K562 (cell line): ENCODE results near the gene NFE2. TPM values are rescaled to one million over a fixed set of nuclear protein-coding genes. Genes with fewer than 3 reads are reported as not detected.

Experiments used
- ATF1 ChIP-seq, 2 experiments: fragments of 450-650 bp in 1 of 2; IDR thresholded peaks; 2 replicates each; pipeline ENCODE4 v1.6.1; 2016; ENCODE audit warnings: missing compliant biosample characterization in 1 of 2, missing genetic modification characterization in 1 of 2
- BRD4 ChIP-seq: fragments of 200-600 bp; sonication (generic); IDR thresholded peaks from 2 replicates; pipeline ENCODE4 v1.6.1; 2017; ENCODE audit warnings: inconsistent platforms
- CREB3L1 ChIP-seq: fragments of 450-650 bp; IDR thresholded peaks from 2 replicates; pipeline ENCODE4 v1.6.1; 2014; ENCODE audit warnings: low read depth, mild to moderate bottlenecking, moderate library complexity, borderline replicate concordance
- FOXJ2 ChIP-seq: fragments of 200-800 bp; sonication (Bioruptor generic); IDR thresholded peaks from 2 replicates; pipeline ENCODE4 v1.6.1; 2016; ENCODE audit warnings: missing genetic modification characterization, missing compliant biosample characterization
- HMGN3 ChIP-seq: IDR thresholded peaks from 2 replicates; pipeline ENCODE4 v1.6.1; 2011; ENCODE audit warnings: borderline replicate concordance, low read depth, mild to moderate bottlenecking, mixed read lengths, low read length; ENCODE audit not compliant: insufficient read length; ENCODE audit errors: extremely low read depth
- NFIX ChIP-seq: fragments of 250-450 bp; sonication (Bioruptor Pico); IDR thresholded peaks from 2 replicates; pipeline ENCODE4 v1.4.0; 2020; ENCODE audit warnings: low read depth, mild to moderate bottlenecking, moderate library complexity
- NR4A1 ChIP-seq, 2 experiments: fragments of 250-450 bp in 1 of 2; fragments of 450-650 bp in 1 of 2; sonication (Bioruptor Pico) in 1 of 2; IDR thresholded peaks; 2 replicates each; pipeline versions ENCODE4 v1.4.0 to v1.6.1; 2016 to 2020; ENCODE audit warnings: mild to moderate bottlenecking in 2 of 2, missing compliant biosample characterization in 1 of 2, missing genetic modification characterization in 1 of 2, moderate library complexity in 1 of 2
- OTX1 ChIP-seq: fragments of 450-650 bp; formaldehyde crosslinking; IDR thresholded peaks from 2 replicates; pipeline ENCODE4 v1.4.0; 2022; ENCODE audit warnings: mild to moderate bottlenecking
- SMARCB1 ChIP-seq: IDR thresholded peaks from 2 replicates; pipeline ENCODE4 v1.6.1; 2011; ENCODE audit warnings: improper control_type of control experiment, low read depth; ENCODE audit not compliant: insufficient read length
- SRSF3 ChIP-seq: fragments of 200-400 bp; formaldehyde crosslinking; IDR thresholded peaks from 2 replicates; pipeline ENCODE4 v1.6.1; 2016; ENCODE audit warnings: mild to moderate bottlenecking, low read length, moderate library complexity; ENCODE audit not compliant: insufficient read depth
- TARDBP ChIP-seq: fragments of 450-650 bp; IDR thresholded peaks from 2 replicates; pipeline ENCODE4 v1.6.1; 2016
- TBP ChIP-seq: optimal IDR thresholded peaks from 2 replicates; pipeline ENCODE3; 2011; ENCODE audit warnings: low read depth, low read length, improper control_type of control experiment
- THRB ChIP-seq: fragments of 450-650 bp; formaldehyde crosslinking; conservative IDR thresholded peaks from 2 replicates; pipeline ENCODE4 v1.4.0; 2022; ENCODE audit warnings: mild to moderate bottlenecking, missing genetic modification characterization
- ZBTB1 ChIP-seq: sonication (generic); formaldehyde crosslinking; IDR thresholded peaks from 2 replicates; pipeline ENCODE4 v1.8.1; 2023; ENCODE audit warnings: missing genetic modification reagents, low read depth, mild to moderate bottlenecking, borderline replicate concordance
- ZEB2 ChIP-seq: fragments of 450-650 bp; IDR thresholded peaks from 2 replicates; pipeline ENCODE4 v1.6.1; 2016
- ZFX ChIP-seq: sonication (generic); formaldehyde crosslinking; IDR thresholded peaks from 2 replicates; pipeline ENCODE4 v1.8.0; 2022; ENCODE audit warnings: mild to moderate bottlenecking, missing genetic modification reagents, moderate library complexity
- ZNF140 ChIP-seq: fragments of 250-450 bp; sonication (Bioruptor Pico); IDR thresholded peaks from 2 replicates; pipeline ENCODE4 v1.8.0; 2021; ENCODE audit warnings: moderate library complexity, mild to moderate bottlenecking, inconsistent platforms
- ZNF174 ChIP-seq: fragments of 250-450 bp; sonication (Bioruptor Pico); IDR thresholded peaks from 2 replicates; pipeline ENCODE4 v1.4.0; 2020; ENCODE audit warnings: mild to moderate bottlenecking
- ZNF518B ChIP-seq: fragments of 250-450 bp; sonication (Bioruptor Pico); IDR thresholded peaks from 2 replicates; pipeline ENCODE4 v1.5.0; 2021; ENCODE audit warnings: mild to moderate bottlenecking, moderate library complexity
- polyA plus RNA-seq, 8 experiments: library from polyadenylated mRNA; depleted of rRNA in 4 of 8; stranded (reverse) in 5 of 8; unstranded in 3 of 8; fragments of >200 nt; fragmentation: Nextera tagmentation in 2 of 8; fragmentation: Illumina TruSeq in 1 of 8; extraction: Ambion mirVana in 2 of 8; extraction: Trizol in 1 of 8; gene quantifications; 2 replicates each; pipeline versions ENCODE4 v1.2.1 to v1.2.3, GENCODE V29; 2011 to 2014; ENCODE audit warnings: inconsistent platforms in 1 of 8, missing spikeins in 1 of 8
- total RNA-seq, 7 experiments: library from RNA; depleted of rRNA in 6 of 7; stranded (reverse); fragments of >200 nt in 6 of 7; fragmentation: Illumina TruSeq in 2 of 7; extraction: Trizol in 2 of 7; gene quantifications; 2 replicates each; pipeline versions ENCODE4 v1.2.1 to v1.2.3, GENCODE V29; 2011 to 2021; ENCODE audit warnings: low replicate concordance in 1 of 7

Gene NFE2
- total and polyA plus RNA-seq, 9 of the 15 experiments (the other 6 are each of a cell fraction or from before 2014, with no cell fraction given), result 12.3 to 282 (median 208) TPM

DNA sequence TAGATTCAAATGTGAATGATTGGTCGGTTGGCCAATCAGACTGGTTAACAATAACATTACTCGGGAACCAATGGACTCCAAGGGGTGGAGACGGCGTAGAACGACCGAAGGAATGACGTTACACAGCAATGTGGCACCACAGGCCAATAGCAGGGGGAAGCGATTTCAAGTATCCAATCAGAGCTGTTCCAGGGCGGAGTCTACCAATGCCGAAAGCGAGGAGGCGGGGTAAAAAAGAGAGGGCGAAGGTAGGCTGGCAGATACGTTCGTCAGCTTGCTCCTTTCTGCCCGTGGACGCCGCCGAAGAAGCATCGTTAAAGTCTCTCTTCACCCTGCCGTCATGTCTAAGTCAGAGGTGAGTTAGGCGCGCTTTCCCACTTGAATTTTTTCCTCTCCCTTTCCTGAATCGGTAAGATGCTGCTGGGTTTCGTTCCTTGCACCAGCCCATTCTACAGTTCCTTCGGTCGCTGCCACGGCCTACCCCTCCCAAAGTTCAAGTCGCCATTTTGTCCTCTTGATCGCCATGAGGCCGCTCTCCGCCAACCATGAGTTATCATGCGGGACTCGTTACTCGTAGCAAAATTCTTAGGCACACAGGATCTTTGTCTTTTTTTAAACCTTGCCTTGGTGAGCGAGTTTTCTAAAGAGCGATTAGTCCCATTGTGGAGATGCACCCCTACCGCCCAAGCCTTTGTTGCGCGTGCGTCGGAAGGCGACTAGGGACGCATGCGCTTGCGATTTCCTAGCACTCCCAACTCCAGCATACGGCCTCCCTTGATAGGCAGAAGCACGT, 20.2 kb downstream of the NFE2 start, which contains the start of gene HNRNPA1 (continued):
- no peak for TF ChIP-seq ZNF518B (CRISPR knock-in tag)
- no peak for TF ChIP-seq ZEB2
- TF ChIP-seq ATF1 (CRISPR knock-in tag; IDR thresholded peaks at IDR 0.05), result no peak
- peak; percentile 98 for TF ChIP-seq ATF1 (tag; IDR thresholded peaks at IDR 0.05)
- no peak for TF ChIP-seq SRSF3
- TF ChIP-seq CREB3L1, result no peak
- 0 out of 2 replicates have a peak, but pooled peaks have one; percentile 80 for TF ChIP-seq TARDBP
- no peak for TF ChIP-seq SMARCB1
- 0 out of 2 replicates have a peak, but pooled peaks have one; percentile 36 for TF ChIP-seq ZNF174 (CRISPR knock-in tag)
- peak; percentile 25; the same call in 1 of the 2 replicates for TF ChIP-seq NR4A1 (CRISPR knock-in tag; IDR thresholded peaks at IDR 0.05)
- TF ChIP-seq NR4A1 (tag; IDR thresholded peaks at IDR 0.05), result no peak
- peak; percentile 35; the same call in 1 of the 2 replicates for TF ChIP-seq THRB (CRISPR knock-in tag)
- no peak for TF ChIP-seq NFIX (CRISPR knock-in tag)
- no peak; the same call in 1 of the 2 replicates for TF ChIP-seq ZBTB1
- peak; percentile 77 for TF ChIP-seq BRD4
- no peak for TF ChIP-seq TBP
- peak; percentile 96 for TF ChIP-seq ZFX
- no peak; the same call in 1 of the 2 replicates for TF ChIP-seq OTX1 (CRISPR knock-in tag)
- TF ChIP-seq ZNF140 (CRISPR knock-in tag), result no peak
- no peak for TF ChIP-seq HMGN3
- peak; percentile 49; the same call in 1 of the 2 replicates for TF ChIP-seq FOXJ2 (tag)
